OCI-LY7 (cell line): ENCODE measurements around the gene RHBDF1. TPM values are rescaled to one million over a fixed set of nuclear protein-coding genes. Genes with fewer than 3 reads are reported as not detected.
A peak's percentile ranks its signal among the peaks of the same experiment; 100 is the strongest.

Experiments
- BruUV-seq: library from RNA; stranded (reverse); fragments of 400-500 nt; replicated peaks from 2 replicates; lab custom pipeline; 2021; lab: Mats Ljungman, UMichigan
- CTCF ChIA-PET: fragments of 300-600 bp; sonication (Branson Sonifier 250); formaldehyde crosslinking; loops from one replicate; lab custom pipeline; 2022; ENCODE audit warnings: antibody characterized with exemption; ENCODE audit not compliant: unreplicated experiment; lab: Charles Lee
- POLR2A ChIA-PET: fragments of 300-600 bp; sonication (Branson Sonifier 250); formaldehyde crosslinking; loops from one replicate; lab custom pipeline; 2022; ENCODE audit warnings: antibody characterized with exemption; lab: Charles Lee
- DNase-seq: peaks from one replicate; pipeline ENCODE4 v3.0.0-alpha.2; 2015; ENCODE audit warnings: low spot score
- H2AFZ ChIP-seq: fragments of 200-600 bp; sonication (generic), shearing (Covaris generic); 2 replicates; pipeline ENCODE4 v1.6.1; 2014; ENCODE audit warnings: mild to moderate bottlenecking, antibody characterized with exemption, low read length, moderate library complexity
- H3K27ac ChIP-seq: fragments of 200-600 bp; sonication (generic); 2 replicates; pipeline ENCODE4 v1.5.1; 2014; ENCODE audit warnings: mixed run types, low read depth, mild to moderate bottlenecking, moderate library complexity, low read length, inconsistent platforms; ENCODE audit not compliant: poor library complexity, severe bottlenecking
- H3K36me3 ChIP-seq: fragments of 200-600 bp; sonication (generic); 2 replicates; pipeline ENCODE4 v1.6.1; 2014; ENCODE audit warnings: mild to moderate bottlenecking, antibody characterized with exemption, low read length, moderate library complexity, mixed read lengths; ENCODE audit not compliant: insufficient read depth
- H3K4me1 ChIP-seq: fragments of 200-600 bp; sonication (generic); 2 replicates; pipeline ENCODE4 v1.5.1; 2014; ENCODE audit warnings: mild to moderate bottlenecking, low read length; ENCODE audit not compliant: insufficient read depth, poor library complexity, severe bottlenecking
- H3K4me2 ChIP-seq: fragments of 200-600 bp; sonication (generic); 2 replicates; pipeline ENCODE4 v1.6.1; 2014; ENCODE audit warnings: mild to moderate bottlenecking, low read length
- H3K4me3 ChIP-seq: fragments of 200-600 bp; sonication (generic); 2 replicates; pipeline ENCODE4 v1.5.1; 2014; ENCODE audit warnings: mild to moderate bottlenecking, low read depth, low read length; ENCODE audit not compliant: poor library complexity, severe bottlenecking
- H3K79me2 ChIP-seq: fragments of 200-600 bp; sonication (generic); 2 replicates; pipeline ENCODE4 v1.6.1; 2016; ENCODE audit warnings: low read depth, mild to moderate bottlenecking, low read length, moderate library complexity, mixed read lengths; ENCODE audit not compliant: insufficient read depth
- H3K9me2 ChIP-seq: fragments of 200-600 bp; sonication (generic); 2 replicates; pipeline ENCODE4 v1.6.1; 2016; ENCODE audit warnings: mild to moderate bottlenecking, low read length, mixed read lengths; ENCODE audit not compliant: insufficient read depth
- H3K9me3 ChIP-seq: fragments of 200-600 bp; sonication (generic); 2 replicates; pipeline ENCODE4 v1.6.1; 2014; ENCODE audit warnings: mild to moderate bottlenecking, mixed run types, low read length, mixed read lengths
- H4K20me1 ChIP-seq: fragments of 200-600 bp; sonication (generic); 2 replicates; pipeline ENCODE4 v1.6.1; 2014; ENCODE audit warnings: mild to moderate bottlenecking, antibody characterized with exemption, low read length, moderate library complexity, mixed read lengths; ENCODE audit not compliant: insufficient read depth
- EZH2phosphoT487 ChIP-seq: fragments of 200-600 bp; sonication (generic); IDR thresholded peaks from 2 replicates; pipeline ENCODE4 v1.6.1; 2018; ENCODE audit warnings: low read depth, borderline replicate concordance, mild to moderate bottlenecking, mixed run types, antibody characterized with exemption, low read length, moderate library complexity, mixed read lengths
- intact Hi-C: fragments of 100-400 bp; cut with micrococcal nuclease; formaldehyde crosslinking; loops from one replicate; pipeline ENCODE4 v1.10.0; 2022; ENCODE audit not compliant: unreplicated experiment
- total RNA-seq, 2 experiments: library from RNA; depleted of rRNA in 1 of 2; stranded (reverse); fragments of >200 nt in 1 of 2; shearing (Covaris generic) in 1 of 2; gene quantifications; 2 replicates each; pipeline ENCODE4 v1.2.3, GENCODE V29; 2014 to 2022
- TF ChIP-seq, protein P1 (sequence below): fragments of 200-600 bp; sonication (generic); conservative IDR thresholded peaks from 2 replicates; pipeline ENCODE4 v1.5.1; 2014; ENCODE audit warnings: mild to moderate bottlenecking, antibody characterized with exemption, low read length, moderate library complexity, mixed read lengths

Gene RHBDF1
- total RNA-seq, 2 experiments from 2014 or later, result 0.13 to 0.68 TPM

GRCh38 chr16:100989-101388, 28.6 kb upstream of the RHBDF1 start:
- ChIA-PET POLR2A (no interaction called here), CTCF (no interaction called here)
- Histone ChIP-seq H3K79me2 (no peaks in the 10 kb centered on the region), H4K20me1 (no peaks in the 10 kb centered on the region), H2AFZ (no peak overlapping the region), H3K4me2 (no peak overlapping the region), H3K9me2 (no peaks in the 10 kb centered on the region), H3K36me3 (peaks cover 26% of the 10 kb centered on the region; the same call in 1 of the 2 replicates), H3K4me3 (no peak overlapping the region), H3K9me3 (no peaks in the 10 kb centered on the region), H3K27ac (no peak overlapping the region), H3K4me1 (no peaks in the 10 kb centered on the region)
- no peak for TF ChIP-seq EZH2phosphoT487
- TF ChIP-seq, protein P1, sequence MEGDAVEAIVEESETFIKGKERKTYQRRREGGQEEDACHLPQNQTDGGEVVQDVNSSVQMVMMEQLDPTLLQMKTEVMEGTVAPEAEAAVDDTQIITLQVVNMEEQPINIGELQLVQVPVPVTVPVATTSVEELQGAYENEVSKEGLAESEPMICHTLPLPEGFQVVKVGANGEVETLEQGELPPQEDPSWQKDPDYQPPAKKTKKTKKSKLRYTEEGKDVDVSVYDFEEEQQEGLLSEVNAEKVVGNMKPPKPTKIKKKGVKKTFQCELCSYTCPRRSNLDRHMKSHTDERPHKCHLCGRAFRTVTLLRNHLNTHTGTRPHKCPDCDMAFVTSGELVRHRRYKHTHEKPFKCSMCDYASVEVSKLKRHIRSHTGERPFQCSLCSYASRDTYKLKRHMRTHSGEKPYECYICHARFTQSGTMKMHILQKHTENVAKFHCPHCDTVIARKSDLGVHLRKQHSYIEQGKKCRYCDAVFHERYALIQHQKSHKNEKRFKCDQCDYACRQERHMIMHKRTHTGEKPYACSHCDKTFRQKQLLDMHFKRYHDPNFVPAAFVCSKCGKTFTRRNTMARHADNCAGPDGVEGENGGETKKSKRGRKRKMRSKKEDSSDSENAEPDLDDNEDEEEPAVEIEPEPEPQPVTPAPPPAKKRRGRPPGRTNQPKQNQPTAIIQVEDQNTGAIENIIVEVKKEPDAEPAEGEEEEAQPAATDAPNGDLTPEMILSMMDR, result no peak
- DNase-seq, result no peak
- intact Hi-C loops, result no loop called here
- no TSS peak for BruUV-seq

GRCh38 chr16:97822-98221, 25.4 kb upstream of the RHBDF1 start:
- Histone ChIP-seq H3K4me3 (no peak overlapping the region), H3K9me3 (no peaks in the 10 kb centered on the region), H3K79me2 (no peaks in the 10 kb centered on the region), H4K20me1 (no peaks in the 10 kb centered on the region), H3K4me2 (no peak overlapping the region), H2AFZ (no peak overlapping the region), H3K4me1 (no peaks in the 10 kb centered on the region), H3K36me3 (peaks cover 15% of the 10 kb centered on the region; the same call in 1 of the 2 replicates), H3K9me2 (no peaks in the 10 kb centered on the region), H3K27ac (no peak overlapping the region)
- BruUV-seq, result no TSS peak
- ChIA-PET POLR2A (no interaction called here), CTCF (interaction anchor here (0.6 to 2.1 kb wide), 2 partner anchors 32 to 251 kb away, joined by 4 to 9 read pairs; no protein-coding TSS in a partner anchor)
- TF ChIP-seq EZH2phosphoT487, result no peak
- TF ChIP-seq, protein P1, result no peak
- intact Hi-C loops, result loop anchor here (1.0 kb wide), 1 partner anchor 33 kb away; no protein-coding TSS in a partner anchor
- no peak for DNase-seq

- Histone ChIP-seq H3K27ac (no peak overlapping the region), H3K79me2 (no peaks in the 10 kb centered on the region), H3K4me1 (no peaks in the 10 kb centered on the region), H3K4me2 (no peak overlapping the region), H3K36me3 (peaks cover 22% of the 10 kb centered on the region; the same call in 1 of the 2 replicates), H3K9me3 (no peaks in the 10 kb centered on the region), H2AFZ (no peak overlapping the region), H3K4me3 (no peak overlapping the region), H3K9me2 (no peaks in the 10 kb centered on the region), H4K20me1 (no peaks in the 10 kb centered on the region)
- POLR2A ChIA-PET, result interaction anchor here (0.6 kb wide), 1 partner anchor 20 kb away, joined by 3 read pairs; no protein-coding TSS in a partner anchor
- BruUV-seq, result no TSS peak
- TF ChIP-seq EZH2phosphoT487, result no peak
- TF ChIP-seq, protein P1, result peak; percentile 100
- DNase-seq, result peak; percentile 92
- intact Hi-C loops, result loop anchor here (1.0 kb wide), 1 partner anchor 32 kb away; no protein-coding TSS in a partner anchor
- CTCF ChIA-PET, result interaction anchor here (0.6 to 2.1 kb wide), 4 partner anchors 12 to 192 kb away, joined by 3 to 9 read pairs (median 4); no protein-coding TSS in a partner anchor
Observed at GRCh38 chr16:96935-97381, 24.5 kb upstream of the RHBDF1 start.
